Heart right ventricle (tissue), 16 donors: ENCODE results near the gene ERO1A. TPM values are rescaled to one million over a fixed set of nuclear protein-coding genes. Genes with fewer than 3 reads are reported as not detected.
"Not testable (repeated sequence)": the region's sequence is repeated elsewhere in the genome, so short reads cannot be mapped to it uniquely, and the experiment has no call there.

Experiments
- ATAC-seq, 8 donors: fragments of 200-7000 bp; cut with Tn5 transposase; one replicate each; pipeline ENCODE4 v1.9.1; 2020; ENCODE audit warnings: mild to moderate bottlenecking in 8 of 8, moderate library complexity in 8 of 8, moderate number of reproducible peaks in 1 of 8
- DNase-seq, 2 donors: peaks; one replicate each; pipeline ENCODE4 v3.0.0-alpha.2; 2020
- H3K27ac ChIP-seq, 10 donors: fragments of 200-600 bp; sonication (generic) in 2 of 10; one replicate each; pipeline versions ENCODE4 v1.5.0 to v1.8.0; 2020 to 2022; ENCODE audit warnings: mild to moderate bottlenecking in 3 of 10
- H3K27me3 ChIP-seq, 7 donors: fragments of 200-600 bp; one replicate each; pipeline ENCODE4 v1.8.0; 2021 to 2022; ENCODE audit warnings: mild to moderate bottlenecking in 2 of 7
- H3K36me3 ChIP-seq, 9 donors: fragments of 200-600 bp; sonication (generic) in 1 of 9; one replicate each; pipeline versions ENCODE4 v1.5.0 to v1.8.0; 2020 to 2022; ENCODE audit warnings: mild to moderate bottlenecking in 2 of 9
- H3K4me1 ChIP-seq, 9 donors: fragments of 200-600 bp; sonication (generic) in 1 of 9; one replicate each; pipeline versions ENCODE4 v1.5.0 to v1.8.0; 2020 to 2022; ENCODE audit warnings: mild to moderate bottlenecking in 4 of 9
- H3K4me3 ChIP-seq, 10 donors: fragments of 200-600 bp; sonication (generic) in 2 of 10; one replicate each; pipeline versions ENCODE4 v1.5.0 to v1.8.0; 2020 to 2022; ENCODE audit warnings: mild to moderate bottlenecking in 7 of 10, moderate library complexity in 2 of 10
- H3K9me3 ChIP-seq, 11 donors: fragments of 200-600 bp in 10 of 11; sonication (generic) in 2 of 11; one replicate each; pipeline versions ENCODE4 v1.5.0 to v1.8.0; 2013 to 2022; ENCODE audit warnings: mild to moderate bottlenecking in 2 of 11, control low read depth in 1 of 11, moderate library complexity in 1 of 11
- CTCF ChIP-seq, 9 donors: fragments of 200-600 bp; sonication (generic) in 2 of 9; IDR thresholded peaks; one replicate each; pipeline versions ENCODE4 v1.5.0 to v1.8.0; 2021 to 2022; ENCODE audit warnings: antibody characterized with exemption in 9 of 9, mild to moderate bottlenecking in 5 of 9, moderate library complexity in 1 of 9
- WGBS, 2 donors: extraction: QIAGEN DNeasy Blood & Tissue Kit; methylation state at CpG; one replicate each; pipeline ENCODE4 v1.1.7; 2013; ENCODE audit warnings: inconsistent platforms in 1 of 2; 5-methylcytosine and 5-hydroxymethylcytosine counted together
- intact Hi-C, 10 donors: fragments of 100-400 bp; cut with DNase I; formaldehyde crosslinking; loops; one replicate each; pipeline versions ENCODE4 v1.11.1 to v1.14.2; 2022
- polyA plus RNA-seq, 2 donors: library from polyadenylated mRNA; stranded (reverse); fragments of 200-250 nt; gene quantifications; one replicate each; pipeline ENCODE4 v1.2.3, GENCODE V29; 2013
- total RNA-seq, 10 donors: library from RNA; stranded (reverse); fragmentation: NEBNext Ultra II Directional in 3 of 10; extraction: Animal tissue kit (Norgen Biotek cat#: 25700) in 3 of 10; gene quantifications; one replicate each; pipeline versions ENCODE4 v1.2.1 to v1.2.4, GENCODE V29; 2021 to 2023
- donor health status: Arrhythmogenic right ventricular cardiomyopathy.
- donor health status: ischemic (EF 13 %, LVEDD 7.1; RV severe dilation, severe dysfunction).
- donor health status: healthy with polysubstance abuse.
- donor health status: DM: no; HTN: yes; CAD: no.
- donor health status: DM: no; HTN: no; CAD: no.
- donor health status: ischemic (EF 25% LVEDD 6.9; RV normal size, moderate dysfunction).
- donor health status: ischemic (EF 25% LVEDD 5.7; RV mildly dilated, moderate dysfunction).
- donor health status: healthy.
- donor health status: DM: yes; HTN: yes; CAD: no.
- donor health status: Ischemic cardiomyopathy.
- donor health status: ischemic (EF 35%, LVEDD 5.7; RV mildly dilated, moderate dysfunction).
- donor health status: nonischemic (EF 11% LVEDD 7.7; RV severe dilation, severe dysfunction).
- donor health status: DM: yes; HTN: yes; CAD: no.
- donor health status: PGD.
- donor health status: ischemic (EF 29% LVEDD 5.4; RV normal size, mild dysfunction).
- donor health status: nonischemic (EF 23%, LVEDD 6.1; RV moderate dilation, normal function).

ERO1A gene
- total and polyA plus RNA-seq, 12 donors = 9.2 to 54.0 (median 15.8) TPM

GRCh38 chr14:52729585-52729924 is 34.2 kb upstream of the ERO1A start:
- H3K9me3 ChIP-seq = no peaks in the 10 kb centered on the region
- peaks cover 0 to 66% (median 12%) of the 10 kb centered on the region in 9 donors for H3K36me3 ChIP-seq
- ATAC-seq = no peak
- intact Hi-C loops = loop anchor here in 1 of 10 donors (1.0 kb wide), 1 partner anchor 22 kb away; the partner anchor contains the start of gene PSMC6
- TF ChIP-seq CTCF (IDR thresholded peaks at IDR 0.05) = no peak
- H3K27me3 ChIP-seq = no peaks in the 10 kb centered on the region
- no peak for DNase-seq
- WGBS, 2 donors = 3 to 5% methylated on average over 8 of the region's 8 CpGs
- peak overlapping the region in 8 of 10 donors; percentile 62 to 95 (median 92) for H3K4me3 ChIP-seq
- H3K27ac ChIP-seq = peak overlapping the region in 9 of 10 donors; percentile 27 to 94 (median 86)
- H3K4me1 ChIP-seq = peaks cover 0 to 18% (median 11%) of the 10 kb centered on the region in 9 donors

GRCh38 chr14:52729035-52729434 is 33.7 kb upstream of the ERO1A start:
- 92 to 93% methylated on average over 15 of the region's 15 CpGs for WGBS, 2 donors
- not testable (repeated sequence) for DNase-seq, H3K27me3 ChIP-seq, ATAC-seq, H3K9me3 ChIP-seq
- Histone ChIP-seq H3K36me3 (peaks cover 0 to 66% (median 18%) of the 10 kb centered on the region in 9 donors), H3K27ac (peak overlapping the region in 8 of 10 donors; percentile 60 to 94 (median 88)), H3K4me3 (peak overlapping the region in 1 of 10 donors; percentile 94), H3K4me1 (peaks cover 0 to 18% (median 11%) of the 10 kb centered on the region in 9 donors)
- intact Hi-C loops = loop anchor here in 1 of 10 donors (1.0 kb wide), 1 partner anchor 22 kb away; the partner anchor contains the start of gene PSMC6

- H3K27ac ChIP-seq, ATAC-seq, DNase-seq, H3K9me3 ChIP-seq, intact Hi-C loops, H3K27me3 ChIP-seq, H3K4me3 ChIP-seq: not testable (repeated sequence)
- WGBS, 2 donors = 97 to 99% methylated on average over 2 of the region's 2 CpGs
- Histone ChIP-seq H3K4me1 (peaks cover 0 to 29% (median 11%) of the 10 kb centered on the region in 9 donors), H3K36me3 (peaks cover 0 to 69% (median 27%) of the 10 kb centered on the region in 9 donors)
Observed at GRCh38 chr14:52727509-52727908, 32.2 kb upstream of the ERO1A start.

- peaks cover 0 to 100% (median 53%) of the 10 kb centered on the region in 9 donors for H3K36me3 ChIP-seq
- no peak for DNase-seq
- H3K4me1 ChIP-seq = peaks cover 0 to 13% (median 0%) of the 10 kb centered on the region in 9 donors
- no peak overlapping the region for H3K27ac ChIP-seq
- H3K4me3 ChIP-seq = no peak overlapping the region
- ATAC-seq = no peak
- H3K27me3 ChIP-seq = no peaks in the 10 kb centered on the region
- no peaks in the 10 kb centered on the region for H3K9me3 ChIP-seq
- intact Hi-C loops = no loop called here
- TF ChIP-seq CTCF (IDR thresholded peaks at IDR 0.05) = no peak
Observed at GRCh38 chr14:52724360-52724644, 28.9 kb upstream of the ERO1A start.

GRCh38 chr14:52723514-52724359 is 28.4 kb upstream of the ERO1A start:
- WGBS, 2 donors = 97 to 98% methylated on average over 4 of the region's 4 CpGs
- Histone ChIP-seq H3K36me3 (peaks cover 2 to 100% (median 57%) of the 10 kb centered on the region in 9 donors), H3K27ac (no peak overlapping the region), H3K27me3 (no peaks in the 10 kb centered on the region), H3K4me1 (peaks cover 0 to 12% (median 0%) of the 10 kb centered on the region in 9 donors), H3K4me3 (no peak overlapping the region), H3K9me3 (no peaks in the 10 kb centered on the region)
- ATAC-seq (no peak), DNase-seq (no peak)
- intact Hi-C loops = no loop called here
- TF ChIP-seq CTCF (IDR thresholded peaks at IDR 0.05) = no peak
